Activated CD4-positive, alpha-beta T cell treated with anti-CD3 and anti-CD28 coated beads, Interleukin-10, Interleukin-2, amounts not matched to agents 100 ng/mL and 50 ng/mL, durations not matched to agents 16 hours and 8 hours (primary cell): ENCODE data around the gene FNBP1.
A peak's percentile ranks its signal among the peaks of the same experiment; 100 is the strongest.
"Not testable (repeated sequence)": the region's sequence is repeated elsewhere in the genome, so short reads cannot be mapped to it uniquely, and the experiment has no call there.

Experiments
- DNase-seq: peaks from one replicate; pipeline ENCODE4 v3.0.0-alpha.2; 2020

Gene FNBP1

GRCh38 chr9:130020618-130021017, 22.4 kb downstream of the FNBP1 start:
- DNase-seq: no peak

GRCh38 chr9:130018265-130018664, 24.7 kb downstream of the FNBP1 start:
- DNase-seq: no peak

GRCh38 chr9:130017510-130017909, 25.5 kb downstream of the FNBP1 start:
- not testable (repeated sequence) for DNase-seq

GRCh38 chr9:130017076-130017475, 25.9 kb downstream of the FNBP1 start:
- DNase-seq: no peak

- DNase-seq: no peak
These were observed 27.5 kb downstream of the FNBP1 start for GRCh38 chr9:130015353-130016019.

- DNase-seq: no peak
These were observed 29.7 kb downstream of the FNBP1 start for GRCh38 chr9:130013326-130013725.

GRCh38 chr9:130010151-130010988, 32.6 kb downstream of the FNBP1 start:
- peak; percentile 61 for DNase-seq

GRCh38 chr9:130009546-130009945, 33.4 kb downstream of the FNBP1 start:
- not testable (repeated sequence) for DNase-seq

- no peak for DNase-seq
These were observed 34.5 kb downstream of the FNBP1 start for GRCh38 chr9:130008538-130008937.

- DNase-seq: not testable (repeated sequence)
These were observed 36.0 kb downstream of the FNBP1 start for GRCh38 chr9:130006952-130007351.

- DNase-seq: no peak
These were observed 38.9 kb downstream of the FNBP1 start for GRCh38 chr9:130003943-130004552.

GRCh38 chr9:130002320-130002719, 40.7 kb downstream of the FNBP1 start:
- no peak for DNase-seq

GRCh38 chr9:130001190-130001589, 41.8 kb downstream of the FNBP1 start:
- DNase-seq: no peak

GRCh38 chr9:129999141-129999510, 43.9 kb downstream of the FNBP1 start:
- DNase-seq: no peak

GRCh38 chr9:129998491-129999140, 44.4 kb downstream of the FNBP1 start:
- no peak for DNase-seq

- DNase-seq: not testable (repeated sequence)
These were observed 45.3 kb downstream of the FNBP1 start for GRCh38 chr9:129997706-129998105.

GRCh38 chr9:129996161-129996830, 46.7 kb downstream of the FNBP1 start:
- no peak for DNase-seq

- peak; percentile 65 for DNase-seq
These were observed 47.4 kb downstream of the FNBP1 start for GRCh38 chr9:129995409-129996160.

GRCh38 chr9:129994882-129995281, 48.1 kb downstream of the FNBP1 start:
- no peak for DNase-seq

- DNase-seq: not testable (repeated sequence)
These were observed 51.9 kb downstream of the FNBP1 start for GRCh38 chr9:129991139-129991538.

- no peak for DNase-seq
These were observed 52.5 kb downstream of the FNBP1 start for GRCh38 chr9:129990269-129991010.
